HL-60 (cell line): ENCODE data around the gene KLHL25.

Experiments used
- GABPA ChIP-seq: IDR thresholded peaks from 2 replicates; pipeline ENCODE4 v1.6.1; 2012; ENCODE audit warnings: low read depth
- TF ChIP-seq, protein P1 (sequence below): IDR thresholded peaks from one replicate; pipeline ENCODE4 v1.5.1; 2011; ENCODE audit warnings: low read length, control low read depth, inconsistent platforms; ENCODE audit not compliant: insufficient read depth

GRCh38 chr15:85757939-85758654 lies 36.6 kb downstream of the KLHL25 start:
- TF ChIP-seq, protein P1, sequence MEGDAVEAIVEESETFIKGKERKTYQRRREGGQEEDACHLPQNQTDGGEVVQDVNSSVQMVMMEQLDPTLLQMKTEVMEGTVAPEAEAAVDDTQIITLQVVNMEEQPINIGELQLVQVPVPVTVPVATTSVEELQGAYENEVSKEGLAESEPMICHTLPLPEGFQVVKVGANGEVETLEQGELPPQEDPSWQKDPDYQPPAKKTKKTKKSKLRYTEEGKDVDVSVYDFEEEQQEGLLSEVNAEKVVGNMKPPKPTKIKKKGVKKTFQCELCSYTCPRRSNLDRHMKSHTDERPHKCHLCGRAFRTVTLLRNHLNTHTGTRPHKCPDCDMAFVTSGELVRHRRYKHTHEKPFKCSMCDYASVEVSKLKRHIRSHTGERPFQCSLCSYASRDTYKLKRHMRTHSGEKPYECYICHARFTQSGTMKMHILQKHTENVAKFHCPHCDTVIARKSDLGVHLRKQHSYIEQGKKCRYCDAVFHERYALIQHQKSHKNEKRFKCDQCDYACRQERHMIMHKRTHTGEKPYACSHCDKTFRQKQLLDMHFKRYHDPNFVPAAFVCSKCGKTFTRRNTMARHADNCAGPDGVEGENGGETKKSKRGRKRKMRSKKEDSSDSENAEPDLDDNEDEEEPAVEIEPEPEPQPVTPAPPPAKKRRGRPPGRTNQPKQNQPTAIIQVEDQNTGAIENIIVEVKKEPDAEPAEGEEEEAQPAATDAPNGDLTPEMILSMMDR = no peak
- no peak for TF ChIP-seq GABPA
